Liver (tissue), 9 donors: ENCODE measurements around the gene HRCT1. TPM values are rescaled to one million over a fixed set of nuclear protein-coding genes. Genes with fewer than 3 reads are reported as not detected.

Source experiments
- DNase-seq: peaks from one replicate; pipeline ENCODE4 v3.0.0-alpha.2; 2017; ENCODE audit warnings: low spot score
- H3K27ac ChIP-seq, 2 donors: one replicate each; pipeline ENCODE4 v1.7.0; 2013; ENCODE audit warnings: inconsistent platforms in 2 of 2, low read length in 2 of 2, control low read depth in 1 of 2, low read depth in 1 of 2, mild to moderate bottlenecking in 1 of 2
- H3K27me3 ChIP-seq, 4 donors: one replicate each; pipeline versions ENCODE4 v1.6.1 to v1.7.0; 2013; ENCODE audit warnings: low read length in 3 of 4, inconsistent platforms in 1 of 4, mild to moderate bottlenecking in 1 of 4, moderate library complexity in 1 of 4; ENCODE audit not compliant: control insufficient read depth in 4 of 4, insufficient read depth in 4 of 4
- H3K36me3 ChIP-seq, 4 donors: one replicate each; pipeline versions ENCODE4 v1.6.1 to v1.7.0; 2013; ENCODE audit warnings: low read length in 3 of 4, mild to moderate bottlenecking in 3 of 4, low read depth in 1 of 4, moderate library complexity in 1 of 4; ENCODE audit not compliant: control insufficient read depth in 4 of 4, insufficient read depth in 3 of 4
- H3K4me1 ChIP-seq, 4 donors: one replicate each; pipeline versions ENCODE4 v1.6.1 to v1.7.0; 2013; ENCODE audit warnings: low read length in 3 of 4, mild to moderate bottlenecking in 3 of 4, moderate library complexity in 1 of 4; ENCODE audit not compliant: control insufficient read depth in 4 of 4, insufficient read depth in 4 of 4
- H3K4me3 ChIP-seq, 3 donors: one replicate each; pipeline versions ENCODE4 v1.6.1 to v1.7.0; 2013; ENCODE audit warnings: low read length in 3 of 3, control low read depth in 1 of 3, low read depth in 1 of 3, mild to moderate bottlenecking in 1 of 3
- H3K9ac ChIP-seq, 2 donors: one replicate each; pipeline ENCODE4 v1.7.0; 2013; ENCODE audit warnings: low read length in 2 of 2, mild to moderate bottlenecking in 2 of 2, moderate library complexity in 2 of 2, control low read depth in 1 of 2, low read depth in 1 of 2
- H3K9me3 ChIP-seq, 4 donors: one replicate each; pipeline versions ENCODE4 v1.6.1 to v1.7.0; 2013; ENCODE audit warnings: low read length in 3 of 4; ENCODE audit not compliant: control insufficient read depth in 4 of 4
- ATF3 ChIP-seq: IDR thresholded peaks from 2 replicates; pipeline ENCODE4 v1.6.1; 2016; ENCODE audit warnings: antibody characterized with exemption
- CTCF ChIP-seq: fragments of 150-350 bp; IDR thresholded peaks from 2 replicates; pipeline ENCODE4 v1.5.1; 2017; ENCODE audit warnings: improper control_type of control experiment, low read depth, low read length; ENCODE audit not compliant: missing input control
- EGR1 ChIP-seq, 2 donors: IDR thresholded peaks; 2 replicates each; pipeline ENCODE4 v1.6.1; 2016 to 2018; ENCODE audit warnings: antibody characterized with exemption in 2 of 2, low read depth in 2 of 2
- FOXA1 ChIP-seq: IDR thresholded peaks from 2 replicates; pipeline ENCODE4 v1.6.1; 2016; ENCODE audit warnings: antibody characterized with exemption
- FOXA2 ChIP-seq: IDR thresholded peaks from 2 replicates; pipeline ENCODE4 v1.6.1; 2016; ENCODE audit warnings: antibody characterized with exemption
- GABPA ChIP-seq, 2 donors: IDR thresholded peaks in 1 of 2; conservative IDR thresholded peaks in 1 of 2; 2 replicates each; pipeline ENCODE4 v1.6.1; 2016; ENCODE audit warnings: antibody characterized with exemption in 2 of 2, mild to moderate bottlenecking in 1 of 2, moderate library complexity in 1 of 2
- HNF4A ChIP-seq, 2 donors: conservative IDR thresholded peaks; 2 replicates each; pipeline ENCODE4 v1.6.1; 2016; ENCODE audit warnings: antibody characterized with exemption in 2 of 2, mild to moderate bottlenecking in 2 of 2
- HNF4G ChIP-seq: IDR thresholded peaks from 2 replicates; pipeline ENCODE4 v1.6.1; 2016; ENCODE audit warnings: antibody characterized with exemption
- JUND ChIP-seq, 2 donors: IDR thresholded peaks; 2 replicates each; pipeline ENCODE4 v1.6.1; 2016; ENCODE audit warnings: antibody characterized with exemption in 2 of 2
- MAX ChIP-seq: IDR thresholded peaks from 2 replicates; pipeline ENCODE4 v1.6.1; 2016; ENCODE audit warnings: antibody characterized with exemption
- NR2F2 ChIP-seq: IDR thresholded peaks from 2 replicates; pipeline ENCODE4 v1.6.1; 2016; ENCODE audit warnings: antibody characterized with exemption
- RAD21 ChIP-seq, 2 donors: IDR thresholded peaks; 2 replicates each; pipeline ENCODE4 v1.6.1; 2016; ENCODE audit warnings: antibody characterized with exemption in 2 of 2, mild to moderate bottlenecking in 2 of 2
- REST ChIP-seq: IDR thresholded peaks from 2 replicates; pipeline ENCODE4 v1.6.1; 2016; ENCODE audit warnings: antibody characterized with exemption, mild to moderate bottlenecking
- RXRA ChIP-seq, 2 donors: IDR thresholded peaks; 2 replicates each; pipeline ENCODE4 v1.6.1; 2017 to 2018; ENCODE audit warnings: antibody characterized with exemption in 2 of 2, mild to moderate bottlenecking in 1 of 2
- SP1 ChIP-seq: IDR thresholded peaks from 2 replicates; pipeline ENCODE4 v1.6.1; 2018; ENCODE audit warnings: antibody characterized with exemption, mild to moderate bottlenecking
- TAF1 ChIP-seq: conservative IDR thresholded peaks from 2 replicates; pipeline ENCODE4 v1.6.1; 2016; ENCODE audit warnings: antibody characterized with exemption, mild to moderate bottlenecking
- YY1 ChIP-seq: IDR thresholded peaks from 2 replicates; pipeline ENCODE4 v1.6.1; 2016; ENCODE audit warnings: antibody characterized with exemption, mild to moderate bottlenecking
- ZBTB33 ChIP-seq: IDR thresholded peaks from 2 replicates; pipeline ENCODE4 v1.6.1; 2016; ENCODE audit warnings: antibody characterized with exemption
- WGBS: extraction: QIAGEN DNeasy Blood & Tissue Kit; methylation state at CpG from one replicate; pipeline ENCODE4 v1.1.7; 2013; 5-methylcytosine and 5-hydroxymethylcytosine counted together
- polyA plus RNA-seq, 2 donors: library from polyadenylated mRNA; stranded (reverse) in 1 of 2; unstranded in 1 of 2; fragments of 200-250 nt in 1 of 2; fragments of >200 nt in 1 of 2; fragmentation: Nextera tagmentation in 1 of 2; extraction: Ambion mirVana in 1 of 2; gene quantifications; one replicate each; pipeline versions ENCODE4 v1.2.1 to v1.2.3, GENCODE V29; 2013 to 2015
- total RNA-seq, 2 donors: library from RNA; depleted of rRNA; stranded (reverse); fragments of >200 nt; gene quantifications; one replicate each; pipeline ENCODE4 v1.2.3, GENCODE V29; 2014
- donor health status: healthy.
- donor health status: healthy.
- donor health status: healthy.
- donor health status: healthy.
- donor health status: healthy.

HRCT1 gene
- total and polyA plus RNA-seq, 4 donors = 0.08 to 2.9 (median 0.27) TPM

GRCh38 chr9:35911690-35912089 lies 5.7 kb downstream of the HRCT1 start:
- TF ChIP-seq ZBTB33 (no peak), RXRA (IDR thresholded peaks at IDR 0.05) (no peak), HNF4G (no peak), NR2F2 (no peak), FOXA2 (no peak), REST (no peak), SP1 (no peak), EGR1 (IDR thresholded peaks at IDR 0.05; ENCODE audit: low read depth in 2 of 2) (no peak), RAD21 (IDR thresholded peaks at IDR 0.05) (no peak), FOXA1 (no peak), GABPA (IDR thresholded peaks at IDR 0.05 in 1 of 2, conservative IDR thresholded peaks at IDR 0.05 in 1 of 2) (no peak), ATF3 (no peak), TAF1 (no peak), HNF4A (conservative IDR thresholded peaks at IDR 0.05) (no peak), JUND (IDR thresholded peaks at IDR 0.05) (no peak), CTCF (no peak), MAX (no peak), YY1 (no peak)
- H3K4me3 ChIP-seq = no peak overlapping the region
- no peaks in the 10 kb centered on the region for H3K9me3 ChIP-seq
- no peaks in the 10 kb centered on the region for H3K36me3 ChIP-seq
- no peak for DNase-seq
- H3K27me3 ChIP-seq = no peaks in the 10 kb centered on the region
- WGBS = 84% methylated on average over 10 of the region's 10 CpGs
- no peak overlapping the region for H3K9ac ChIP-seq
- peaks cover 11 to 46% (median 29%) of the 10 kb centered on the region in 4 donors for H3K4me1 ChIP-seq
- peak overlapping the region in 1 of 2 donors; percentile 10 for H3K27ac ChIP-seq
